Activated T-cell treated with anti-CD3 and anti-CD28 coated beads for 1 hour (primary cell): ENCODE measurements around the gene USP1.
A peak's percentile ranks its signal among the peaks of the same experiment; 100 is the strongest.

Experiments used
- DNase-seq: peaks from one replicate; pipeline ENCODE4 v3.0.0-alpha.2; 2020; ENCODE audit warnings: low read depth

Gene USP1

DNA sequence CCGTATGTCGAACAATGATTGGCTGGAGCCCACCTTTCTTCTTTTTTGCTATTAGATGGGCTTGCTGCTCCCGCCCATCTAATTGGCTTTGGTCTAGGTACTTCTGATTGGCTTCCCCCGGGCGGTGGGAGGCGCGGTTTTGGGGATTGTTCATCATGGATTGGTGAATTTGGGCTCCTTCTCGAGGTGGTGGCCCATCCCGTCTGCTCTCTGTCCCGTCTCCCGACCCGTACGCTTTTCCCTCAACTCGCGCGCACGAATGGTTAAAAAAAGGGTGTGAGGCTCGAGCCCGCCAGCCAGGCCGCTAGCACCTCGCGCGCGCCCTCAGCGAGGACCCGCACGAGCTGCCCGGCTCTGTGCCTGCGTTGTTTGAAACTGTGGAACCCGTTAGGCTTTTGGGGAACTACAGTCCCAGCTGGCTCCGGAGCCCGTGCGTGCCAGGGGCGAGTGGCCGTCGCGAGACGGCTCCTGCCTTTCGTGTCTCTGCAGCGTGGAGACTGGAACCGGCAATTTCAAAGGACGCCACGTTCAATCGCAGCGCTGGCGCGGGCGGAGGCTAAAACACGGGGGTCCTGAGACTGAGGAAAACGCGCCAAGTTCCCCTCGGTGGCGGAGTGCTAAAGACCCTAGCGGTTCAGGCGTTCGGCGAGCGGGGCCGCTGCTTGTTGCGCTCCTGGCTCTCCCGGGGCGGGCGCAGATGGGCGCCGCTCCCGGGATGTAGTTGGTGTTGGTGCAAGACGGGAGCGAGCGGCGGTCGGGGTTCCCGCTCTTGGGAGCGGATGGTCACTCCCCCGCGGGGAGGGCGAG, at the start of gene USP1:
Gene USP1 (plus strand): TSS at position 584 of the 807 bp plus-strand sequence. CDS start 2,819 bp downstream, outside the sequence.
- peak; percentile 94 for DNase-seq

GRCh38 chr1:62389531-62389930, 47.3 kb upstream of the USP1 start:
- no peak for DNase-seq

DNA sequence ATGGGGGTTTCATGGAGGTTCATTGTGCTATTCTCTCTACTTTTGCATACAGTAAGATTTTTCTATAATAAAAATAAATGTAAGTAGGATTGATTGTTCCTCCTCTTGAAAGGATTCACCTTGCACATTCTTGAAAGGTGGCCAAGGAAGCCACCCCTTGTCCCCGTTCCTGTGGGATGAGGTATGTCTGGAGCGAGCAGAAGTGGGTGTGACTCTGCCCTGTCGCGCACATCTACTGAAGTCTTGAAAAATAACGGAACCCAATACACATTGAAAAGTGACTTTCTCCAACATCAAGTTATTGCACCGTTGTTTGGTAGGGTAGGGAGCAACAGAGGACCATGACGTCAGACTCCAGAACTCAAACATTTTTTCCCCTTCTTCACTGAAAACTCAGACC, 46.8 kb upstream of the USP1 start:
- DNase-seq = no peak

GRCh38 chr1:62391369-62391971, 45.4 kb upstream of the USP1 start:
- no peak for DNase-seq

GRCh38 chr1:62392951-62393350, 43.9 kb upstream of the USP1 start:
- no peak for DNase-seq

DNA sequence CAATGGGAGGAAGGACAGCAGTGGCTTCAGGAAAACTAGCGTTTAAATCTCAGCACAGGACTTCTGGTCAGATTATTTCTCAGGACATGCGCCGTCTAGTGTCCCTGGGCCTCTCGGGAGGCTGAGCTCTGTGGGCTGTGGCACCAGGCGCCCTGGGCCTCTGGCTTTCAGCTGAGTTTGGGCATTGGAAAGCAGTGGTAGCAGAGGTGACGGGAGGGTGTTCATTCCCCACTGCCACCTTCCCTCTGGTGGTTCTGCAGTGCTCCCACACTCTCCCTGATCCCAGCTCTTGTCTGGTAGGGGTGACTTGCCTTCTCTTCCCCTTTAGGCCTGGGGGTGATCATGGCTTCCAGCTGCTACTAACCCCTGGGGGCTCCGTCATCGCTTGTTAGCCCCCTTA, 42.2 kb upstream of the USP1 start:
- no peak for DNase-seq

DNA sequence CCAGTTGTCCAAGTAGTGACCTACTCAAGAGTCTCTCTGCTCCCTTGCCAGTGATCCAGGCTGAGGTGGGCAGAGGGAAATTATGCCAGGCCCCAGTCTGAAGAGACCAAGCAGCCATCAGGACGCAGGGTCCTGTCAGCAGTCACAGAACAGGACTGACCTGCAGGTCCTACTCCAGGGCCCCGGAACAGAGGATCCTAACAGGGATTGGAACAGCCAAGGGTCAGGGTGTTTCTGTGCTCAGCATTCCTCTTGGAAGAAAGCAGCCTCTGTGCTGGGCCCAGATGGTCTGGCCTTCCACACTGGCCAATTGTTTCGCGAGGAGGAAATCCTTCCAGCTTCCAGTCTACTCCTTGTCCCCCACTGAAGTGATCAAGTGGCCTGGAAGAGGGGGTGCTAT, 41.6 kb upstream of the USP1 start:
- DNase-seq = no peak

DNA sequence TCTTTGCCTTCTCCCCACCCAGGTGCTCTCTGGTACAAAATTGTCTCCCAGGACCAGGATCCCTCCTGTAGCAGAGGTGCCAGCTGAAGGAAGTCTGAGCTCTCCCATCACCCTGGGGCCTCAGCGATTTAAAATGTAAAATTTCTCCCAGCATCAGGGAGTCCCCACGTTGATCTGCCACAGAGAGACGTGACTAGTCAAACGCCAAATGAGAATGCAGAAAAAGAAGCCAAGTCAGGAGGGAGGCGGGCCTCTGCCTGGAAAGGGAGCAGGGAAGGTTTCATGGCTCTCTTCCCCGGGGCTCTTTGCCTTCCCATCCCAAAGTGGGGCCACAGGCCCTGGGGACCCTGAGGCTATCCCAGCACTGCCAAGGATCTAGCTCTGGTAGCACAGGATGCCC, 40.0 kb upstream of the USP1 start:
- DNase-seq = no peak

GRCh38 chr1:62397301-62397700, 39.5 kb upstream of the USP1 start:
- DNase-seq = no peak

DNA sequence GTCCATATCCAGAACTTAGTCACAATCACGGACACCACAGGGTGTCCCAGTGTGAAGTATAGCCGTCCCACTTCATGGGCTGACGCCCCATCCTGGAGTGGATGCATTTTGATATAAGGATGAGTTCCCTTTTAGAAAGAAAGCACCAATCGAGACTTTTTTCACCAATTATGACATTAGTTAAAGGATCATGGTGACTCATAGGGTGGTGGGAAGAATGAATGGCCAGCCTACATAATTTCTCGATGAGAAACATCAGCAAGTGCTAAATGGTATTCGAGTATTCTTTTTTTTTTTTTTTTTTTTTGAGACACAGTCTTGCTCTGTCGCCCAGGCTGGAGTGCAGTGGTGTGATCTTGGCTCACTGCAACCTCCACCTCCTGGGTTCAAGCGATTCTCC, 38.5 kb upstream of the USP1 start:
- DNase-seq = no peak

GRCh38 chr1:62401034-62401760, 35.7 kb upstream of the USP1 start:
- no peak for DNase-seq

GRCh38 chr1:62405247-62405646, 31.6 kb upstream of the USP1 start:
- DNase-seq = no peak

- no peak for DNase-seq
Observed at GRCh38 chr1:62406576-62406975, 30.3 kb upstream of the USP1 start.

- DNase-seq = no peak
Observed at GRCh38 chr1:62407398-62408009, 29.3 kb upstream of the USP1 start.

DNA sequence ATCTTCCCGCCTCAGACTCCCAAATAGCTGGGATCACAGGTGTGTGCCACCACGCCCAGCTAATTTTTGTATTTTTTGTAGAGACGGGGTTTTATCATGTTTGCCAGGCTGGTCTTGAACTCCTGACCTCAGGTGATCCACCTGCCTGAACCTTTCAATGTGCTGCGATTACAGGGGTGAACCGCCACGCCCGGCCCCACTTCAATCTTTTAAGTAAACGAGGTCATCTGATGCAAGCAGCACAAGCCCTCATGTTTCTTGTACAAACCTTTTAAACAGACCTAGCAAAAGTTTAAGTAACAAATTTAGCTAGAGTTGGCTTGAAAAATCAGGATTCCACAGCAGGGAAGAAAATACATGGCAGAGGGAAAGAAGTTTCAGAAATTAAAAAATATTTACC, 21.2 kb upstream of the USP1 start:
- no peak for DNase-seq

- DNase-seq = no peak
Observed at GRCh38 chr1:62417351-62417999, 19.4 kb upstream of the USP1 start.

DNA sequence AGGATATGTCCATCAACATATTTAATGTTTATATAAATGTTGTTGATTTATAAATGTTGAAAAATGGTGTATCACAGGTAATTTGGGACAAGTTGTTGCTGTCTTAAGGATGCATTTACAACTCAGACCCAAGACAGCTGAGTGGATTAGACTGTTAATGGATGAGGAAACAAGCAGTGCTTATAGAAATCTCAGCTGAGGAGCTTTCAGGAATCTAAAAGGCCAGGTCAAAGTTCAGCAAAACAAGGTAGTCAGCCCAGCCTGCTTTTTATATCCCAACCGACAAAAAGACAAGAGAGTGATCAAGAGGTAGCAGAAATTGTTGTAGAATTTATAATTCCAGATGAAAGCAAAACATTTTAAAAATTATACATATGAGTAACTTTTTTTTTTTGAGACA, 16.6 kb upstream of the USP1 start:
- DNase-seq = no peak

- no peak for DNase-seq
Observed at GRCh38 chr1:62423580-62424242, 13.1 kb upstream of the USP1 start.

DNA sequence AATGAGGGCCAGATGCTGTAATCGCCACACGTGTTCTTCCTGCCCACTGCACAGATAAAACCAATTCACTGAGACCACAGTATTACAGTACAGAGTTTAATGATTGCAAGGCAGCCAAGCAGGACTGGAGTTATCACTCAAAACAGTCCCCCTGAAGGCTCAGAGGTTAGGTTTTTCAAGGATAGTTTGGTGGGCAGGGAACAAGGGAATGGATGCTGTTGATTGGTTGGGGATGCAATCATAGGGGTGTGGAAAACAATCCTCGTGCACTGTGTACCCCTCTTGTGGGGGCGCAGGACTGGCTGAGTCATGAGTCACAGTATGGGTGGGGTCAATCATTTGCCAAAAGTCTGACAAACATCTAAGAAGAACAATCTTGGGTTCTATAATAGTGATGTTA, 12.4 kb upstream of the USP1 start:
- DNase-seq = no peak

DNA sequence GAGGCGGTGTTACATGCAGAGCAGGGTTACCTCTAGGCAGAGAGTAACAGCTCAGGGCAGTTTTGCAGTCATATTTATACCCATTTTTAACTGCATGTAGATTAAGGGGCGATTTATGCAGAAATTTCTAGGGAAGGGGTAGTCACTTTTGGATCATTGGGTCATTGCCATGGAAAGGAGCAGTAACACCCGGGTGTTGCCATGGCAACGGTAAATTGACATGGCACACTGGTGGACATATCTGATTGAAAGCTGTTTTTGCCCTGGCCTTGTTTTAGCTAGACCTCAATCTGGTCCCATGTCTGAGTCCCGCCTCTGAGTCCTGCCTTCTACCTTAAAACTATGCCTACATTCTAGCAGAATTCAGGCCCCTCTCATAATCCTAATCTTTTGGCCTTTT, 11.8 kb upstream of the USP1 start:
- DNase-seq = no peak

GRCh38 chr1:62426237-62426636, 10.6 kb upstream of the USP1 start:
- DNase-seq = no peak

DNA sequence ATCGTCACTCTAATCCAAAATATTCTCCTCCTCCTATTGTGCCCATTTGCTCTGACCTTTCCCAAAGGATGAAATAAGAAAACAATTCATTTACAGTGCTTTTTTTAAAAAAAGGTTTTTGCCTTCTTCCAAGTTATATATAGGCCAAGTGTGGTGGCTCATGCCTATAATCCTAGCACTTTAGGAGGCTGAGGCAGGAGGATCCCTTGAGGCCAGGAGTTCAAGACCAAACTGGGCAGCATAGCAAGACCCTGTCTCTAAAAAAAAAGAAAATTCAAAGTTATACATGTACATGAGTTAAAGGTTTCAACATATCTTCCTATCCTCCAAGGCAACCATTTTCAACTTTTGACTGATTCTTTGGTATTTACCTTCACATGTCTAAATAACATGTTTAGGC, 10.1 kb upstream of the USP1 start:
- no peak for DNase-seq
